GM06990 (cell line): ENCODE results near the gene DNAH5.

Experiments used
- DNase-seq: peaks from one replicate; pipeline ENCODE4 v3.0.0-alpha.2; 2011; ENCODE audit not compliant: insufficient read length; ENCODE audit errors: extremely low read depth
- H3K27me3 ChIP-seq: replicated peaks from 2 replicates; pipeline ENCODE4 v1.6.0; 2011; ENCODE audit warnings: low read length; ENCODE audit not compliant: control insufficient read depth, insufficient read depth
- H3K36me3 ChIP-seq: 2 replicates; pipeline ENCODE4 v1.5.1; 2011; ENCODE audit warnings: low read length; ENCODE audit not compliant: control insufficient read depth, insufficient read depth
- H3K4me3 ChIP-seq: replicated peaks from 2 replicates; pipeline ENCODE4 v1.5.1; 2011; ENCODE audit warnings: low read depth, mild to moderate bottlenecking, control low read depth, low read length
- CTCF ChIP-seq: IDR thresholded peaks from 2 replicates; pipeline ENCODE4 v1.5.1; 2011; ENCODE audit warnings: low read length, control low read depth, mild to moderate bottlenecking, inconsistent platforms; ENCODE audit not compliant: insufficient read depth, poor library complexity, severe bottlenecking

The DNAH5 gene

GRCh38 chr5:13860146-13860545 lies 84.3 kb downstream of the DNAH5 start:
- TF ChIP-seq CTCF: no peak

GRCh38 chr5:13859270-13860065 lies 85.0 kb downstream of the DNAH5 start:
- Histone ChIP-seq H3K4me3 (no peak overlapping the region), H3K27me3 (no peaks in the 10 kb centered on the region), H3K36me3 (no peaks in the 10 kb centered on the region)
- DNase-seq: no peak
- TF ChIP-seq CTCF: no peak

More at GRCh38 chr5:13860146-13860545, 84.3 kb downstream of the DNAH5 start:
- Histone ChIP-seq H3K27me3 (no peaks in the 10 kb centered on the region), H3K36me3 (no peaks in the 10 kb centered on the region), H3K4me3 (no peak overlapping the region)
- no peak for DNase-seq

GRCh38 chr5:13843175-13843846 lies 101.2 kb downstream of the DNAH5 start:
- no peaks in the 10 kb centered on the region for H3K27me3 ChIP-seq
- TF ChIP-seq CTCF: no peak
- DNase-seq: no peak

GRCh38 chr5:13833440-13833839 lies 111.0 kb downstream of the DNAH5 start:
- no peak for TF ChIP-seq CTCF
- Histone ChIP-seq H3K4me3 (no peak overlapping the region), H3K27me3 (no peaks in the 10 kb centered on the region), H3K36me3 (no peaks in the 10 kb centered on the region)
- no peak for DNase-seq

More at GRCh38 chr5:13843175-13843846, 101.2 kb downstream of the DNAH5 start:
- Histone ChIP-seq H3K36me3 (no peaks in the 10 kb centered on the region), H3K4me3 (no peak overlapping the region)

GRCh38 chr5:13831351-13831750 lies 113.1 kb downstream of the DNAH5 start:
- no peak for DNase-seq
- H3K4me3 ChIP-seq: no peak overlapping the region
- TF ChIP-seq CTCF: no peak
- no peaks in the 10 kb centered on the region for H3K27me3 ChIP-seq
- H3K36me3 ChIP-seq: no peaks in the 10 kb centered on the region
